Psoas muscle (tissue), 8 donors: ENCODE results near the gene GHR. TPM values are rescaled to one million over a fixed set of nuclear protein-coding genes. Genes with fewer than 3 reads are reported as not detected.

Source experiments
- ATAC-seq, 4 donors: fragments of 200-7000 bp; cut with Tn5 transposase; one replicate each; pipeline ENCODE4 v1.9.1; 2020; ENCODE audit warnings: moderate library complexity in 3 of 4, mild to moderate bottlenecking in 2 of 4
- DNase-seq, 2 donors: peaks; one replicate each; pipeline ENCODE4 v3.0.0-alpha.2; 2020
- H3K27ac ChIP-seq: fragments of 200-600 bp; one replicate; pipeline ENCODE4 v1.8.0; 2022
- H3K27me3 ChIP-seq, 3 donors: fragments of 200-600 bp in 1 of 3; one replicate each; pipeline versions ENCODE4 v1.6.1 to v1.8.0; 2013 to 2022; ENCODE audit warnings: low read length in 2 of 3, mild to moderate bottlenecking in 2 of 3, moderate library complexity in 1 of 3; ENCODE audit not compliant: insufficient read depth in 3 of 3
- H3K36me3 ChIP-seq, 2 donors: fragments of 200-600 bp in 1 of 2; one replicate each; pipeline versions ENCODE4 v1.6.1 to v1.8.0; 2013 to 2022; ENCODE audit warnings: low read depth in 1 of 2, mild to moderate bottlenecking in 1 of 2, moderate library complexity in 1 of 2; ENCODE audit not compliant: insufficient read depth in 1 of 2
- H3K4me1 ChIP-seq: fragments of 200-600 bp; one replicate; pipeline ENCODE4 v1.8.0; 2022
- H3K4me3 ChIP-seq: fragments of 200-600 bp; one replicate; pipeline ENCODE4 v1.8.0; 2022; ENCODE audit warnings: mild to moderate bottlenecking
- H3K9me3 ChIP-seq: fragments of 200-600 bp; one replicate; pipeline ENCODE4 v1.8.0; 2022
- CTCF ChIP-seq: fragments of 200-600 bp; IDR thresholded peaks from one replicate; pipeline ENCODE4 v1.8.0; 2022; ENCODE audit warnings: antibody characterized with exemption
- WGBS, 3 donors: extraction: QIAGEN DNeasy Blood & Tissue Kit; methylation state at CpG; one replicate each; pipeline versions ENCODE4 v1.1.6 to v1.1.7; 2013; 5-methylcytosine and 5-hydroxymethylcytosine counted together
- intact Hi-C, 2 donors: fragments of 100-400 bp; cut with DNase I; formaldehyde crosslinking; loops; one replicate each; pipeline versions ENCODE4 v1.11.0 to v1.14.2; 2022
- polyA plus RNA-seq, 3 donors: library from polyadenylated mRNA; stranded (reverse); fragments of 200-250 nt; gene quantifications; one replicate each; pipeline ENCODE4 v1.2.3, GENCODE V29; 2013
- total RNA-seq, 4 donors: library from RNA; stranded (reverse); fragmentation: NEBNext Ultra II Directional in 2 of 4; extraction: Animal tissue kit (Norgen Biotek cat#: 25700) in 2 of 4; gene quantifications; one replicate each; pipeline versions ENCODE4 v1.2.1 to v1.2.4, GENCODE V29; 2021 to 2023
- donor health status: healthy with polysubstance abuse.
- donor health status: DM: no; HTN: no; CAD: no; lungs with moderate emphysema.
- donor health status: Bipolar disorder and iron deficiency.
- donor health status: healthy.
- donor health status: DM: yes; HTN: yes; CAD: no.
- donor health status: DM: no; HTN: no; CAD: no.
- donor health status: DM: no; HTN: no; CAD: no.
- donor health status: DM: yes; HTN: yes; CAD: no.

The GHR gene
- total and polyA plus RNA-seq, 7 donors: 12.4 to 60.3 (median 32.1) TPM

GRCh38 chr5:42751044-42751443, 327.8 kb downstream of the GHR start:
- Histone ChIP-seq H3K36me3 (no peaks in the 10 kb centered on the region), H3K4me1 (no peaks in the 10 kb centered on the region), H3K27ac (no peak overlapping the region), H3K27me3 (no peaks in the 10 kb centered on the region), H3K9me3 (no peaks in the 10 kb centered on the region), H3K4me3 (no peak overlapping the region)
- DNase-seq: no peak
- intact Hi-C loops: no loop called here
- TF ChIP-seq CTCF: no peak
- no peak for ATAC-seq
- 68 to 82% (median 79%) methylated on average over 5 of the region's 5 CpGs for WGBS, 3 donors

GRCh38 chr5:42753099-42753498, 329.9 kb downstream of the GHR start:
- no peak for ATAC-seq
- H3K27ac ChIP-seq: no peak overlapping the region
- DNase-seq: no peak
- H3K27me3 ChIP-seq: no peaks in the 10 kb centered on the region
- no peak overlapping the region for H3K4me3 ChIP-seq
- no peak for TF ChIP-seq CTCF
- H3K9me3 ChIP-seq: no peaks in the 10 kb centered on the region
- intact Hi-C loops: no loop called here
- peaks cover 4% of the 10 kb centered on the region for H3K4me1 ChIP-seq
- WGBS, 3 donors: 90 to 94% (median 92%) methylated on average over 3 of the region's 3 CpGs
- no peaks in the 10 kb centered on the region for H3K36me3 ChIP-seq

- no peak for TF ChIP-seq CTCF
- peak in 1 of 4 donors; percentile 27 for ATAC-seq
Measured at GRCh38 chr5:42756606-42757601, 333.7 kb downstream of the GHR start, which contains the start of gene CCDC152. Gene CCDC152 (plus strand): TSS chr5:42756818. CDS start chr5:42759122, 2,304 bp downstream.

GRCh38 chr5:42759456-42759855, 336.2 kb downstream of the GHR start:
- H3K36me3 ChIP-seq: no peaks in the 10 kb centered on the region
- no peaks in the 10 kb centered on the region for H3K9me3 ChIP-seq
- peaks cover 4% of the 10 kb centered on the region for H3K4me1 ChIP-seq
- H3K27ac ChIP-seq: no peak overlapping the region
- 82 to 93% (median 86%) methylated on average over 2 of the region's 2 CpGs for WGBS, 3 donors
- no peak for ATAC-seq
- no peak for DNase-seq
- TF ChIP-seq CTCF: no peak
- no peaks in the 10 kb centered on the region for H3K27me3 ChIP-seq
- no peak overlapping the region for H3K4me3 ChIP-seq
- intact Hi-C loops: no loop called here

More at GRCh38 chr5:42756606-42757601, 333.7 kb downstream of the GHR start, which contains the start of gene CCDC152:
- Histone ChIP-seq H3K36me3 (no peaks in the 10 kb centered on the region), H3K4me3 (peak within 1 kb of the TSS; percentile 56), H3K27ac (no peak within 1 kb of the TSS), H3K9me3 (no peaks in the 10 kb centered on the region), H3K4me1 (peaks cover 4% of the 10 kb centered on the region), H3K27me3 (no peaks in the 10 kb centered on the region)
- 20 to 22% (median 21%) methylated on average over 35 of the region's 35 CpGs for WGBS, 3 donors
- DNase-seq: peak; percentile 22 to 51
- intact Hi-C loops: no loop called here
